SU-DHL-6 (cell line): ENCODE results near the gene ZFYVE16.
"Not testable (repeated sequence)": the region's sequence is repeated elsewhere in the genome, so short reads cannot be mapped to it uniquely, and the experiment has no call there.

Experiments
- H2AFZ ChIP-seq: fragments of 200-600 bp; sonication (generic); 2 replicates; pipeline ENCODE4 v1.6.1; 2014; ENCODE audit warnings: low read depth, mild to moderate bottlenecking, moderate library complexity, mixed read lengths, antibody characterized with exemption, low read length; ENCODE audit not compliant: severe bottlenecking
- H3F3A ChIP-seq: fragments of 200-600 bp; shearing (Covaris generic); 2 replicates; pipeline ENCODE4 v1.6.0; 2016; ENCODE audit warnings: antibody characterized with exemption, mild to moderate bottlenecking; ENCODE audit not compliant: insufficient read depth
- H3K27ac ChIP-seq: fragments of 200-600 bp; sonication (generic); 2 replicates; pipeline ENCODE4 v1.5.1; 2016; ENCODE audit warnings: low read depth, mild to moderate bottlenecking, low read length, moderate library complexity, mixed read lengths
- H3K27me3 ChIP-seq: fragments of 200-600 bp; sonication (generic), shearing (Covaris generic); 2 replicates; pipeline ENCODE4 v1.6.0; 2014; ENCODE audit warnings: mild to moderate bottlenecking, low read length
- H3K36me3 ChIP-seq: fragments of 200-600 bp; sonication (generic); 2 replicates; pipeline ENCODE4 v1.6.1; 2014; ENCODE audit warnings: mild to moderate bottlenecking, low read length, mixed read lengths
- H3K4me2 ChIP-seq: fragments of 300-600, 200-600 bp; shearing (Covaris generic), sonication (generic); 2 replicates; pipeline ENCODE4 v1.6.0; 2014; ENCODE audit warnings: low read length, low read depth, mild to moderate bottlenecking; ENCODE audit not compliant: poor library complexity, severe bottlenecking
- H3K4me3 ChIP-seq: fragments of 200-600 bp; sonication (generic); 2 replicates; pipeline ENCODE4 v1.5.1; 2014; ENCODE audit warnings: antibody characterized with exemption, low read length, mild to moderate bottlenecking, mixed read lengths; ENCODE audit not compliant: insufficient read depth, poor library complexity, severe bottlenecking
- H3K79me2 ChIP-seq: fragments of 200-600 bp; sonication (generic); 2 replicates; pipeline ENCODE4 v1.6.1; 2014; ENCODE audit warnings: mild to moderate bottlenecking, low read length, moderate library complexity; ENCODE audit not compliant: insufficient read depth
- H3K9ac ChIP-seq: fragments of 200-600 bp; sonication (generic); 2 replicates; pipeline ENCODE4 v1.7.0; 2014; ENCODE audit warnings: mild to moderate bottlenecking, low read length
- H3K9me2 ChIP-seq: fragments of 200-600 bp; sonication (generic); replicated peaks from 2 replicates; pipeline ENCODE4 v1.6.1; 2014; ENCODE audit warnings: low read length; ENCODE audit not compliant: insufficient read depth
- H3K9me3 ChIP-seq: fragments of 200-600 bp; sonication (generic); 2 replicates; pipeline ENCODE4 v1.6.1; 2014; ENCODE audit warnings: low read length, mixed read lengths; ENCODE audit not compliant: insufficient read depth
- H4K20me1 ChIP-seq: fragments of 200-600 bp; sonication (generic); 2 replicates; pipeline ENCODE4 v1.6.1; 2014; ENCODE audit warnings: low read depth, mild to moderate bottlenecking, antibody characterized with exemption, low read length, moderate library complexity, mixed read lengths
- CTCF ChIP-seq: fragments of 200-600 bp; sonication (generic); IDR thresholded peaks from one replicate; pipeline ENCODE4 v1.5.1; 2017; ENCODE audit warnings: antibody characterized with exemption, mild to moderate bottlenecking, low read length, moderate library complexity; ENCODE audit not compliant: insufficient read depth, poor library complexity, severe bottlenecking
- EZH2phosphoT487 ChIP-seq: fragments of 200-600 bp; sonication (generic), shearing (Covaris generic); conservative IDR thresholded peaks from 2 replicates; pipeline ENCODE4 v1.6.1; 2018; ENCODE audit warnings: mild to moderate bottlenecking, antibody characterized with exemption, low read length, moderate library complexity, mixed read lengths

Gene ZFYVE16

GRCh38 chr5:80468131-80468530, 60.3 kb downstream of the ZFYVE16 start:
- H2AFZ ChIP-seq, result no peak overlapping the region
- no peaks in the 10 kb centered on the region for H3K9me2 ChIP-seq
- no peak for TF ChIP-seq CTCF
- no peak for TF ChIP-seq EZH2phosphoT487
- H3K9ac ChIP-seq, result no peak overlapping the region
- no peaks in the 10 kb centered on the region for H3K79me2 ChIP-seq
- H3K36me3 ChIP-seq, result peaks cover 3% of the 10 kb centered on the region; the same call in 1 of the 2 replicates
- H3F3A ChIP-seq, result no peaks in the 10 kb centered on the region
- H3K4me3 ChIP-seq, result no peak overlapping the region
- no peaks in the 10 kb centered on the region for H4K20me1 ChIP-seq
- peaks cover 6% of the 10 kb centered on the region; the same call in 1 of the 2 replicates for H3K9me3 ChIP-seq
- H3K27me3 ChIP-seq, result no peaks in the 10 kb centered on the region
- no peak overlapping the region for H3K4me2 ChIP-seq
- H3K27ac ChIP-seq, result no peak overlapping the region

DNA sequence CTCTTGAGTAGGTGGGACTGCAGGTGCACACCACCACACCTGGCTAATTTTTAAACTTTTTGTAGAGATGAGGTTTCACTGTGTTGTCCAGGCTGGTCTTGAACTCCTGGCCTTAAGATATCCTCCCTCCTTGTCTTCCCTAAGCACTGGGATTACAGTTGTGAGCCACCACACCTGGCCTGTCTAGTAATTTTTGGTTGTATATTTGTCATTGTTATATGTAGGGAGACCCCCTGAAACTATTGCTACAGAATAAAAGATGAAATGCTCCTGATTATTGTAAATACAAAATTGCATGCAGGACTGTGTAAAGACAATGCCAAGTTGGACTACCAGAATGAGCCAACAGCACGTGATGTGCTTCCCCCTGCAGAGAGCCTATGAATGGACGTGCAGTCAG, 62.8 kb downstream of the ZFYVE16 start:
- H3K79me2 ChIP-seq, H4K20me1 ChIP-seq, H3K27me3 ChIP-seq, H3K9me2 ChIP-seq, H3F3A ChIP-seq, H3K27ac ChIP-seq, H2AFZ ChIP-seq, H3K4me3 ChIP-seq, H3K9ac ChIP-seq, H3K4me2 ChIP-seq, H3K9me3 ChIP-seq: not testable (repeated sequence)
- peaks cover 14% of the 10 kb centered on the region; the same call in 1 of the 2 replicates for H3K36me3 ChIP-seq

- peaks cover 3% of the 10 kb centered on the region; the same call in 1 of the 2 replicates for H3K9me3 ChIP-seq
- H4K20me1 ChIP-seq, result no peaks in the 10 kb centered on the region
- no peaks in the 10 kb centered on the region for H3K79me2 ChIP-seq
- H3F3A ChIP-seq, result no peaks in the 10 kb centered on the region
- H3K27me3 ChIP-seq, result no peaks in the 10 kb centered on the region
- no peak overlapping the region for H3K27ac ChIP-seq
- no peak overlapping the region for H3K9ac ChIP-seq
- H2AFZ ChIP-seq, result no peak overlapping the region
- H3K9me2 ChIP-seq, result no peaks in the 10 kb centered on the region
- no peak overlapping the region for H3K4me2 ChIP-seq
- TF ChIP-seq CTCF (no peak), EZH2phosphoT487 (no peak)
- peaks cover 14% of the 10 kb centered on the region; the same call in 1 of the 2 replicates for H3K36me3 ChIP-seq
- no peak overlapping the region for H3K4me3 ChIP-seq
Measured at GRCh38 chr5:80474929-80475328, 67.1 kb downstream of the ZFYVE16 start.

DNA sequence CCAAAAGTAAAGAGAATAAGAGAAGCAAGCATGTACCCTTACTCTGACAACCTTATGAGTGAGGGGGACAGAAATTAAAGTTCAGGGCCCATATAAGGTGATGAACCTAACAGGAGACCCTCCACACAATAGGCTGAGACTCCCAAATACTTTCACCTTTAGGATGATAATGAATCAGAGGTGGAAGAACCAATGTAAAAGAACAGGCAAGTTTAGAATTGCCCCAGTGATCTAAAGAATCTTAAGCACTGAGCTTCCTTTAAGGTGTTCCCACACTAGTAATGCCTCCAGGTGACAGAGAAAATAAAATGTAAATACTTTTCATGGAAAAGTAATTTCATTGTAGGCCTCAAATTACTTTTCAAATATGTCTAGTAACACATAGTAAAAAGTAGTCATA, 71.8 kb downstream of the ZFYVE16 start:
- Histone ChIP-seq H3K27ac (no peak overlapping the region), H3K4me3 (no peak overlapping the region), H3K9me2 (no peaks in the 10 kb centered on the region), H3K27me3 (no peaks in the 10 kb centered on the region), H3F3A (no peaks in the 10 kb centered on the region), H3K36me3 (peaks cover 4% of the 10 kb centered on the region; the same call in 1 of the 2 replicates), H4K20me1 (no peaks in the 10 kb centered on the region), H3K9ac (no peak overlapping the region), H3K79me2 (no peaks in the 10 kb centered on the region), H3K9me3 (no peaks in the 10 kb centered on the region), H2AFZ (no peak overlapping the region), H3K4me2 (no peak overlapping the region)
- TF ChIP-seq CTCF (no peak), EZH2phosphoT487 (no peak)
